Activated CD8-positive, alpha-beta memory T cell treated with anti-CD3 and anti-CD28 coated beads for 24 hours (primary cell): Measurements from ENCODE around the gene MAPKAPK2.
"Not testable (repeated sequence)": the region's sequence is repeated elsewhere in the genome, so short reads cannot be mapped to it uniquely, and the experiment has no call there.

Experiments used
- DNase-seq: peaks from one replicate; pipeline ENCODE4 v3.0.0-alpha.2; 2020

The MAPKAPK2 gene

DNA sequence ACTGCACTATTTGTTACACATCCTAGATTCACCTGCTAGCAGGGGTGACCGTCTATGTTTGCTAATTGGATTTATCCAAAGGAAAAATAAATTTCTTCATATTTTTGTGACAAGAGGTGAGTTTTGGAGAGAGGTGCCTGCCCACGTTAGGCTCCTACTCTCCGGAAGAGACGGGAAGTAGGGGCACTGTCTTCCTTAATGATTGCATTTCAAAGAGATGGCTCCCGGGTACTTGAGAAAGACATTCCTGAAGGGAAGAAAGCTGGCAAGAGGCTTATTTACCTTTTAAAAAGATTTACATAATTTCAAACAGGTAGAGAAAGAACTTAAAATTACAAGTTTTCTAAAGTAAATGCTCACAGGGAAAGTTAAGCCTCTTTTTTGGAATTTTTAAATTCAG, 67.2 kb downstream of the MAPKAPK2 start:
- no peak for DNase-seq

DNA sequence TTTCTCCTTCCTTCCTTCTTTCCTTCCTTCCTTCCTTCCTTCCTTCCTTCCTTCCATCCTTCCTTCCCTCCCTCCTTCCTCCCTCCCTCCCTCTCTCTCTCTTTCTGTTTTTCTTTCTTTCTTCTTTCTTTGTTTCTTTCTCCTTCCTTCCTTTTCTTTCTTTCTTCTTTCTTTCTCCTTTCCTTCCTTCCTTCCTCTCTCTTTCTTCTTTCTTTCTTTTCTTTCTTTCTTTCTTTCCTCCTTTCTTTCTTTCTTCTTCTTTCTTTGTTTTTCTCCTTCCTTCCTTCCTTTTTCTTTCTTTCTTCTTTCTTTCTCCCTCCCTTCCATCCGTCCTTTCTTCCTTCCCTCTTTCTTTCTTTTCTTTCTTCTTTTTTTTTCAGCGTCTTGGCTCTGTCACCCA, 67.8 kb downstream of the MAPKAPK2 start:
- DNase-seq, result no peak

DNA sequence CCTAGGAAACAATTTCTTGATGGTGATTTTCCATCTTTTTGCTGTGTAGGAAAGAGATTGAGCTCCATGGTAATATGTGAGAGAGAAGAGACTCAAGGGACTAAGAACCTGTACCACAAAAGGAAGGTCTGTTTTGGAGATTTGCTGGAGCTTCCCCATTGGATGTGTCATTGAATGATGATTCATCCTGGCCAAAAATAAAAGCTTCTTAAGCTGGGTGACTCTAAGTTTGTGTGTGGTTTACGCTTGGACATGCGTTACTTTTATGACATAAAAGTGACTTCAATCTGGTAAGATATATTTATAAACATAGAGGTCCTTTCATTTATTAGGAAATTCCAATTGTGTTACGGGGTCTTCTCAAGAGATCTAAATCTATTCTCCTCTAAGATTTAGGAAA, 68.4 kb downstream of the MAPKAPK2 start:
- no peak for DNase-seq

DNA sequence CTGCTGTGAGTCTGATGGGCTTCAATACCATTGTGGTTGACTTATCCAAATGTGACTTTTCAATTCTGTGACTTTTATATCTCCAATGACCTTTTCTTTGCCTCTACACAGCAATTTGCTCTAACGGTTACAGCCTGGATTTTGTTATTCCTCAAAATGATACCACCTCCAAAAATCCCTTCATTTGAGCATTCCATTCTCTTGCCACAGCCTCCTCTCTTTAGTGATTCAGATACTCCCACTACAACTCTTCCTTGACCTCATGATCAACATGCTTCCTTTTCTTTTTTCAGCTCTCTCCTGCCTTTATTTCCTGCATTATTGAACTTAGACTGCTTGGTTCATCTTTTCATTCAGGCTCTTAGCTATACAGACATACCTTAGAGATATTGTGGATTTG, 69.3 kb downstream of the MAPKAPK2 start:
- DNase-seq, result no peak

DNA sequence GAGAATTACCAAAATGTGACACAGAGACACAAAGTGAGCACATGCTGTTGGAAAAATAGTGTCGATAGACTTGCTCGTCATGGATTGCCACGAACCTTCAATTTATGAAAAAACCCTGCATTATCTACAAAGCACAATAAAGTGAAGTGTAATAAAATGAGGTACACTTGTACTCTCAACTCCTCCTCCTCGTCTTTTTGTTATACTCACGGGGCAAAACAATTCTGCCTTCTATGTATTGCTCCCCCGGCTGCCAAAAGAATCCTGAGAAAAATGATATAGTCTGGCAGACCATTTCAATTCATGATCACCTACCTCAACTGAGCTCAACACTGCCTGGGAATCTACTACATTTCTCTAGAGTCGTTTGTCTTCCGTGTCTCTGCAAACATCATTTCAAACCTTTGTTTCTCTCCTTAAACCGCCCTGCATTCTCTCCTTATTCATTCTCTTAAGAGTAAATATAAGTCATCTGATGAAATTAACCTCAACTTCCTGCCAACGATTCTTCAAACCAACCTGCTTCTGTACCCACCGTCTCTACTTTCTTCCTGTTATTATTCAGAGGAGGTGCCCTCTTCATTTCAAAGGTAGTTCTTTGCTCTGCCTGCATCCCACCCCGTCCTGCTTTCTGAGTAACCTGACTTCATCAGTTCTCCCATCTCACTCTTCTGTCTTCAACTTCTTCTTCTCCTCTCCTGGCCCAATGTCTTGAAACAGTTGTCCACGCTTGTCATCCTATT, 73.0 kb downstream of the MAPKAPK2 start:
- DNase-seq, result no peak

DNA sequence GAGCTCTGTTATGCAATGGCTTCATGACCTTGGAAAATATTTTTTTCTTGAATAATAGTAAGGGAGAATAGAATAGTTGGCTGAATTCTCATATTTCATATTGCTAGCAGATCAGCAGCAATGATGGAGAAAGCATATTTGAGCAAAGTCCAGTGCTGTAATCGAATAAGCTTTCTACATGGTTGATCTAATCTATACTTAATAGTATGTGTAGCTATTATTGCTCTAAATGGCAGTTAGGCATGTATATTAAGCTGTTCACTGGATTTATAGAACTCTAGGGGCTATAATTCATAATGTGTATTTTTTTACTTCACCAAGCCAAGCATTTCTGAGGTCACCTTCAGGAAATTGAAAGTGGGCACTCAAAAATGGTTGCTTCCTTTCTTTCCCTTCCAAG, 75.9 kb downstream of the MAPKAPK2 start:
- no peak for DNase-seq

DNA sequence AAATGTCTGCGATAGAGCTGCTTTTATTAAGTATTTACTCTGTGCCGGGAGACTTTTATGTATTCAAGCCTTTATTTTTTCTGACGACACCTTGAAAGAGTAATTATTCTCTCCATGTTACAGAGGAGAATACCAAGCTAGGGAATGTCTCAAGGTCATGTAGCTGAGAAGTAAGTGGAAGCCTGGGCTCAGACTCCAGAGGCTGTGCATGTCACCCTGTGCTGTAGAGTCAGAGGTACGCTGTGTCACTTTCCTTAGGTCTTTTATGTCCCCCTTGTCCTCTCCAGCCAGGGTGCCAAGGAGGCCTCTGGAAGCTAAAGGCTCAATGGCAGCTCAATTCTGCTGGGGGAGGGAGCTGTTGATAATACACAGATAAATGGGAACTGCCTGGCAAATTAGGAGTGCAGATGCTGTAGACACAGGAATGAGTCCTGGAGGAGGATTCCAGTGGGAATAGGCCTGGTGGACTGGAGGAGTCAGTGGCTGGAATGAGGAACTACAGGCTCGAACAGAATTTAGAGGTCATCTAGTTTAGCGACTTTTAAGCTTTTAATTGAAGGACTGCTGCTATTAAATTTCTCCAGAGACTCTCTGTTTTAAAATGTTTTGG, 76.6 kb downstream of the MAPKAPK2 start:
- DNase-seq, result no peak

DNA sequence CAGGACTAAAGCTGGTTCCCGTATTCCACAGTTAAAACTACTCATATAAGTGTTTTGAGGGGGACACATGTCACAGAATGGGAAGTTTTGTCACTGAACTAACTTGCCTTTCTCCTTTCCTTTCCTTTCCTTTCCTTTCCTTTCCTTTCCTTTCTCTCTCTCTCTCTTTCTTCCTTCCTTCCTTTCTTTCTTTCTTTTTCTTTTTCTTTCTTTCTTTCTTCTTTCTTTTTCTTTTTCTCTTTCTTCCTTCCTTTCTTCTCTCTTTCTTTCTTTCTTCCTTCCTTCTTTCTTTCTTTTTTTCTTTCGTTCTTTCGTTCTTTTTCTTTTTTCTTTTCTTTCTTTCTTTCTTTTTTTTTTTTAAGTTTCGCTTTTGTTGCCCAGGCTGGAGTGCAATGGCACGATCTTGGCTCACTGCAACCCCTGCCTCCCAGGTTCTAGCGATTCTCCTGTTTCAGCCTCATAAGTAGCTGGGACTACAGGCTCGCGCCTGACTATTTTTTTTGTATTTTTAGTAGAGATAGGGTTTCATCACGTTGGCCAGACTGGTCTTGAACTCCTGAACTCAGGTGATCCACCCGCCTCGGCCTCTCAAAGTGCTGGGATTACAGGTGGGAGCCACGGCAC, 78.1 kb downstream of the MAPKAPK2 start:
- DNase-seq, result not testable (repeated sequence)

DNA sequence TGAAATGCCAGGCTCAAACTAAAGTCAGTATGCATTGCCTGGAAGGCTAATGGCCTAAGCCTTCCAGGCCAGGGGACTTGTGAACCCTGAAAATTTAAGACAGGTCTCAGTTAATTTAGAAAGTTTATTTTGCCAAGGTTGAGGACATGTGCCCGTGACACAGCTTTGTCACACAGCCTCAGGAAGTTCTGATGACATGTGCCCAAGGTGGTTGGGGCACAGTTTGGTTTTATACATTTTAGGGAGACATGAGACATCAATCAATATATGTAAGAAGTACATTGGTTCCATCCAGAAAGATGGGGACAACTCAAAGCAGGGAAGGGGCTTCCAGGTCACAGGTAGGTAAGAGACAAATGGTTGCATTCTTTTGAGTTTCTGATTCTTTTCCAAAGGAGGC, 81.1 kb downstream of the MAPKAPK2 start:
- DNase-seq, result not testable (repeated sequence)

DNA sequence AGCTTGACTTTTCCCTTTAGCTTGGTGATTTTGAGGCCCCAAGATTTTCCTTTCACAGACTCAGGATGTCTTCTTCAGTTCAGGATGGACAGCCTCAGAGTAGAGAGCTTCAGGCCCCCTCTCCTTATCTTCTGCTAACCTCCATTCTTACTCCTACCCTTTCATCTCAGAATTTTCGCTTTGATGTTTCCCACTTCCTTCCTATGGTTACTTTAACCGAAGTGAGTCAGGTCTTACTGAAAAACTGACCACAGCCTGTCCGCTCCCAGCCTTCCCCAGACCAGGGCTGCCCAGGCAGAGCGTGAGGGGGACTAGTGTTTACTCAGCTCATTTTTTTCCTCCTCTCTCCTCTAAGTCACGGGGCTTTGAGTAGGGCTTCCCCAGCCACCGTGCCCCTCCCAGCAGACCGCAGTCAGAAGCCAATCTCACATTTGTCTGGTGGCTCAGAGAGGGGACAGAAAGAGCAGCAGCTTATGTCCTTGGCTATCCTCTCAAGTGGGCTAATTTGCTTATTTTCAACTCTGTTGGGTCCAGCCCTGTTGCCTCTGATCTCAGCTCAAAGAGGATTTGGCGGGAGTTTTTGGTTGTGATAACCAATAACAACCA, 81.6 kb downstream of the MAPKAPK2 start:
- DNase-seq, result peak; percentile 82

DNA sequence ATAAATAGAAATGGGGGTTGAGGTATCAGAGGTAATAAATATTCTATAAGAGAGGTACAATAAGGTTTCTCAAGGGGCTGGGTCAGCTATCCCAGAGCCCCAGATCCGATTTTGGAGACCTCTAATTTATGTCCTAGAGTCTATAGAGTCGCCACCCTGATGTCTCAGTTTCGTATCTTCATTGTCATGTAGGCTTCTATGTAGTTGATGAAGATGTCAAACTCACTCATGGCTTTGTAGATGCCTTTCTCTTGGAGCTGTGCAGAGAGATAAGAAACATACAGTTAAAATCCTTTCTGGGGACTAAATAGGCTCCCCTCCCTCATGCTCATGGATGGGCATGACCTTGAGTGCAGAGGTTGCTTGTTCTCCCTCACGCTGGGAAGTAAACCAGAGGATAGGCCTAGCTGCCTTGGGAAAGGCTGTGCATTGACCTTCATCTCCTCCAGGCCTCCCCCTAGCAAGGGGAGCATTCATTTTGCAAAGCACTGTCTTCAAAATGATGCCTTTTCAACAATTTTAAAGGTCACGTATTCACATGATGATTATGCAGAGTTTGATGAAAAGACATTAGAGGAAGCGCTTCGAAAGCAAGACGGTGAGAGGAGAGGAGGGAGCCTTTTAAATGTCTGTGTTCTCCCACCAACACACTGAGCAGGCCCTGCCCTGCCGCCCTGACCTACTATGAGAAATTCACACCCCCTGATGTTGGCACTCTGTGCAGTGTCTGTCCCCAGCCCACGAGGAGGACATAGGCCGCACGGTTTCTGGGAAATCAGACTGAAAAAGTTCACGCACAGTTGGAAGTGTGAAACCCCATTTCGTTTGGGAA, 84.0 kb downstream of the MAPKAPK2 start:
- no peak for DNase-seq

DNA sequence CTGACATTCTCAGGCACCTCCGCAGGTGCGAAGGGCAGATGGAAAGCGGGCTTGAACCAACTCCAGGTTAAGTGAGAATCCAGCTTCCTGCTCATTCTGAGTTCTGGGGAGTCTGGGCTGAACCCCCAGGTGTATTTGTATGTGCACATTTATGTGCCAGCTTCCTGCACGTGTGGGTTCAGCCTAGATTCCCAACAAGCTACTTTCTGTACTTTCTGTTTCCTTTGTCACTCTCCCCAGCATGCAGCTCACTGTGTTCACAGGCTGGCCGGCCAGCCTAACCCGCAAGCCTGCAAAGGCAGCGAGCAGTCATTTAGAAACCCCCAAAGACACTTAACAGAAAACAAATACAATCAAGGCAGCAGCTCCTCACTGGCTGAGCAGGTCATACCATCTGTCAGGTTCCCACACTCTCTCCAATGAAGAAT, 84.6 kb downstream of the MAPKAPK2 start:
- peak; percentile 80 for DNase-seq

DNA sequence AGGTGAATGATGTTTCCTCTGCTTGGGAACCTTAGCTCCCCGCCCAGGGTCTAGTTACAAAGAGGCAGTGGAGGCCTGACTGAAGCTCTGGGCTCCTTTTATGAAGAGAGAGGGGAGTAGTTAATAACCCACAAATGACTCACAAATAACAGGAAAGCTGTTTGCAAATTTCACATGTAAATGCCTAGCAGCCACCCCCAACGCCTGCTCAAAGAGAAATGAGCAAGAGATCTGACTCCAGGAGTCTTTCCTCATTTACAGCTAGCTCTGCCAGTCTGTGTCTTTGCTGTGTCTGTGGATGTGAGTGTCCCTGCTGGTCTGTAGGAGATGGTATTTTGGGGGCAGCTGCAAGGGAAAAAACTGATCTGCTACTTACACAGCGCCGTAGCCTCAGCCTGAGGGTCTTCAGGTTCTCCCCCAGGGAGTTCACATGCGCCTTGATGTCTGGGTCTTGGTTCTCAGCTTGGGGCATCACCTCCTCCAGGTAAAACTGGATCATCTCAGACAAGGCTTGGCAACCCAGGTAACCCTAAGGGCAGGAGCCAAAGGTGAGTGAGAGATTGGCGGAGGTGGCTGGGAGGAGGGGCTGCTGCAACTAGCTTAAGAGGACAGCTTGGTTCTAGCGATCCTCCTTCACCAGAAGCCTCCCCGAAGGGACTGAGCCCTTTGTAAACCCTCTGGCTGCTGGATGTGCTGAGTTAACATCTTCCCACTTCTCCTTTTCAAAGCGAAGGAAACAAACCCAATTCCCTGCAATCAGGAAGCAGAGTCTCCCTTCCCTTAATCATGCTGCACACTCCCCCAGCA, 86.0 kb downstream of the MAPKAPK2 start, which contains the start of gene IL19:
TSS of gene IL19 (plus strand) at position 243 of the 807 bp plus-strand sequence. CDS start 65,890 bp downstream, outside the sequence.
- no peak for DNase-seq

DNA sequence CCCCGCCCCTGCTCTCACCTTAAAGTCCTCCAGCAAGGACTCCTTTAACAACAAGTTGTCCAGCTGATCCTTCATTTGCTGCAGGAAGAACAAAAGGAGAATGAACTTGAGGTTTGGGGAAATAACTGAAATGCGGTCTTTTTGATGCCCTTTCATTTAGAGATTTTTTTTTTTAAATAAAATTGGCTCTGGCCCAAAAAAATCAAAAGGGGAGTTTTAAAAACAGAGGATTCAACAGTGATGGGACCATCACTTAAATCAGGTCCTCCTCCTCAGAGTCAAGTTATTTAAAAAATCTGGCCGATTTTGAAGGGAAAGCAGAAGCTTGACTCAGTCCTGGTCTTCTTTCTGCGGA, 86.6 kb downstream of the MAPKAPK2 start:
- DNase-seq, result no peak

DNA sequence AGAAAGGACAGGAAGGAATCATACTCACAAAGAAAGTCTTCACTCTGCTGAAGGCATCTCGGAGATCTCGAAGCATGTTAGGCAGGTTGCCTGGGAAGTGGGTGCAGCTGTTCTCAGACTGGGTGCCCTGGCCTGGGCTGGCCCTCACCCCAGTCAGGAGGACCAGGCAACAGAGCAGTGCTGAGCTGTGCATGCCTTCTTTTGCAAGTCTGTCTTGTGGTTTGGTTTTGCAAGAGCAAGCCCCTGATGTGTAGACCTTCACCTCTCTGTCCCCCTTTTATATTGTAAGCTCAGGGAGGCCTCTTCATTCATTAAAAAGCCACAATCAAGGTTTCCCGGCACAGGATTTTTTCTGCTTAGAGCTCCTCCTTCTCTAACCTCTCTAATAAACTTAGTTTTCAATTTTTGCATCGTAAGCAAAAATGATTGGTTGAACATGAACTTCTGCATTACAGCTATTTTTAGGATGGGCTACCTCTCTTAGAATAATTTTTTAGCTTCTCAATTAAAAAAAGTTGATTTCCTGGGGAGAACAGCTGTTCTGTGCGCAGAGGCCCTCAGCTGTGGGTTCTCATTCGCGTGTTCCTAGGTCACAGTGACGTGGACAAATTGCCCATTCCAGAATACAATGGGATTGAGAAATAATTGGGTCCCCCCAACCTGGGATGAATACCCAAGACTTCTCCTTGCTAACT, 87.7 kb downstream of the MAPKAPK2 start, which contains the start of gene IL10:
TSS of gene IL10 (minus strand) at position 252 of the 695 bp plus-strand sequence. CDS start at position 193, 59 bp downstream.
- no peak for DNase-seq

DNA sequence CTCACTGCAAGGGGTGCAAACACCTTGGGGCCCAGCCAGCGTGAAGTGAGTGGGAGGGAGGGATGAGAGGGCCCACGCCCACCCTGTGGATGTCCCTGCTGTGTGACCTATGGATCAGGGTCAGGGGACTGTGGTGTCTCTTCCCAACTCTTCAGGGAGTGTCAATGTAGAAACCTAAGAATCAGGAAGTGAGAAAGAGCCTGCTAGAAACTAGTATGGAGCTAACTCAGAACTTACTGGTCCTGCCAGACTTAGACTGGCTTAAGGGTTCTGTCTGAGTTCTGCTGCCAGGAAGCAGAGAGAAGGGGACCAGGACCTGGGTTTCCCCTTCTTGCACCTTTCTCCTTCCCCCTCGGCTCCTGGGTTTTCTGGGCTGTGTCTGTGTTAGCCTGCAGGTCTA, 89.4 kb downstream of the MAPKAPK2 start:
- DNase-seq, result no peak

DNA sequence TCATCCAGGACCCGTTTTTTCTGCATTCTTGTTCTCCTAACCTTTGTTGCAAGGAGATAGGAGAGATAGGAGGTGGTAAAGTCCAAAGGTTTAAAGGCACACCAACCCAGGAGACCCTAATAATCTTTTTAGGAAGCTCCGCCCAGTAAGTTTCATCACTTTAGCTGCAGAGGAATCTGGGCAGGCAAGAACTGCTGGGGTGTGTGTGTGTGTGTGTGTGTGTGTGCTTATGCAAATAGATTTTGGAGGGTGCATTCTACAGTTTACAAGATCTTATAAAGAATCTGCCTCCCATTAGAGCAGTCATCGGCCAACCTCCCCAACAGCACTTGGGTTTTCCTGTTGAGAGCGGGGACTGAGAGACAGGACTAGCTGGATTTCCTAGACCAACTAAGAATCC, 91.5 kb downstream of the MAPKAPK2 start:
- no peak for DNase-seq

DNA sequence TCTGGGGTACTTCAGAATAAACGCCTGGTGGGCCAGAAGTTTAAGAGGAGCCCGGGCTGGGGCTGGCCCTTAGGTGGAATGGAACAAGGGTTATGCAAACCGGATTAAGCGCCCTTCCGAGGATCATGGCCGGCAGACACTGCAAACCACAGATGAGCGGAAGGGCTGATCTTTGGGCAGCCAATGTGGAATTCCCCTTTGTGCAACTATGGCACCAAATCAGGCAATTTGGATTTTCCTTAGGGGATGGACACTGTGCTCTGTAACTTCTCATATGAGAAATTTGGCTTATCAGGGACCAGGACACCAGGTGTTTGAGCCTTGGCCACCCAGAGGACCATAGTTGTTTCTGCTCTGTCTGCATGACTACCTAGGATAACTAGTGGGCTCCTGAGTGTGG, 93.3 kb downstream of the MAPKAPK2 start:
- DNase-seq, result no peak

DNA sequence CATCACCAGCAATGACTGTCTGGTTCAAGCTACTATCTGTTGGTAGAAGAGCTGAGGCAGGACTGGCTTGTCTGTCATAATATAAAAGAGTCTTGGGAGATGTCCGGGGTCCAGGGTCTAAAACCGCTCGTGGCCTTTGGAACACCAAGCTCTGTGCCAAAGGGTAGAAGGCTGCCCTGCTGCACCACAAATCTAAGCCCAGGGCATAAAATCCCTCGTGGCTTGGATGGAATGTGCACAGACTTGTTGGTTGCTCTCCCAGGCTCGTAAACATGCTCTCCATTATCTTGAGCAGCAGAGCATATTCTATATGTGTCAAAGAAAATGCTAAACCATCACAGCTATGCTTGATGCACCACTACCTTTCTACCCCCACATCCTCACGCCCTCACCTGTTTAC, 94.2 kb downstream of the MAPKAPK2 start:
- not testable (repeated sequence) for DNase-seq

DNA sequence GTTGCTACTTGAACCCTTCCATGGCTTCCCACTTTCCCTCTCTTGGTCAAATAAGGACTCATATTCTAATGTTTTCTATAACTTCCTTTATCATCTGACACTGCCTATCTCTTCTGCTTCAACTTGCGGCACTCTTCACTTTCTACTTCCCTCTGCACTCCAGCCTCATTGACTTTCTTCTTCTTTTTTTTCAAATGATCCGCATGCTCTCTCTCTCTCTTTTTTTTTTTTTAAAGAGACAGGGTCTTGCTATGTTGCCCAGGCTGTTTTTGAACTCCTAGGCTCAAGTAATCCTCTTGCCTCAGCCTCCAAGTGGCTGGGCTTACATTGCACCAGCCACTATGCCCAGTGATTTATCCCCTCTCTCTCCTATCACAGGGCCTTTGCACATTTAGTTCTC, 94.9 kb downstream of the MAPKAPK2 start:
- no peak for DNase-seq

DNA sequence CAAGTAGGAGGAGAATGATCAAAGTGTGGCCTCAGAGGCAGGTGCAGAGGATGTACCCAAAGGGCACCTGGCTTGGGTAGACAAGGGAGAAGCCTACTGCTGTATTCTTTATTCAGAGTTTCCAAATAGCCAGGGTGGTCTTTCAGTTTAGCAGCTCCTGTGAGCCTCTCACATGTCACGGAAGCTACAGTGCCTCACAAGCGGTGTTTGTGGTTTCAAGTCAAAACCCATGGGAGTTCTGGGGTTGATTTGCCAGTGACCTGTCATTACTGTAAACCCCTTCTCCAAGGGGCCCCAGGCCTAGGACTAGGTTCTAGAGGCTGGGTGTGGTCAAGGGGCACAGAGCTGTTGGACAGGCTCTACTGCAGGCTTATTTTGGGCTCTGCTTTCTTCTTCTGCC, 97.7 kb downstream of the MAPKAPK2 start:
- DNase-seq, result peak; percentile 73
